ENCODE results near the gene PPP1R8.
"Not testable (repeated sequence)": the region's sequence is repeated elsewhere in the genome, so short reads cannot be mapped to it uniquely, and the experiment has no call there.

Gene PPP1R8

GRCh38 chr1:27833470-27833869, 2.9 kb downstream of the PPP1R8 start:
- DNase-seq: no peak

- DNase-seq: no peak
These were observed 4.5 kb downstream of the PPP1R8 start for GRCh38 chr1:27835046-27835445.

GRCh38 chr1:27835501-27835900, 4.9 kb downstream of the PPP1R8 start:
- DNase-seq: no peak

GRCh38 chr1:27849951-27850350, 19.4 kb downstream of the PPP1R8 start:
- DNase-seq: no peak

GRCh38 chr1:27855085-27855484, 24.5 kb downstream of the PPP1R8 start:
- no peak for DNase-seq

- no peak for DNase-seq
These were observed 26.2 kb downstream of the PPP1R8 start for GRCh38 chr1:27856561-27857343.

GRCh38 chr1:27857552-27857951, 27.0 kb downstream of the PPP1R8 start:
- not testable (repeated sequence) for DNase-seq

- peak; percentile 72 for DNase-seq
These were observed 27.7 kb downstream of the PPP1R8 start for GRCh38 chr1:27858072-27858948.

- no peak for DNase-seq
These were observed 28.5 kb downstream of the PPP1R8 start for GRCh38 chr1:27858949-27859576.

GRCh38 chr1:27861436-27861835, 30.9 kb downstream of the PPP1R8 start:
- DNase-seq: no peak

- no peak for DNase-seq
These were observed 31.4 kb downstream of the PPP1R8 start for GRCh38 chr1:27862004-27862403.

- peak; percentile 98 for DNase-seq
These were observed 32.3 kb downstream of the PPP1R8 start for GRCh38 chr1:27862671-27863537.

- no peak for DNase-seq
These were observed 32.9 kb downstream of the PPP1R8 start for GRCh38 chr1:27863538-27863915.

GRCh38 chr1:27864264-27864895, 33.8 kb downstream of the PPP1R8 start:
- DNase-seq: no peak

GRCh38 chr1:27865821-27866220, 35.2 kb downstream of the PPP1R8 start:
- no peak for DNase-seq

GRCh38 chr1:27868556-27868931, 38.0 kb downstream of the PPP1R8 start:
- no peak for DNase-seq

GRCh38 chr1:27868932-27869718, 38.5 kb downstream of the PPP1R8 start:
- DNase-seq: no peak

- DNase-seq: no peak
These were observed 39.1 kb downstream of the PPP1R8 start for GRCh38 chr1:27869719-27870085.

- not testable (repeated sequence) for DNase-seq
These were observed 40.5 kb downstream of the PPP1R8 start for GRCh38 chr1:27871076-27871475.

GRCh38 chr1:27872059-27872801, 41.6 kb downstream of the PPP1R8 start, which contains the start of gene THEMIS2:
Gene THEMIS2, plus strand, starts transcription at chr1:27872544. Its CDS starts 28 bp downstream, at chr1:27872572.
- no peak for DNase-seq

Data from kidney glomerular epithelial cell (primary cell).